H1 (cell line): ENCODE measurements around the gene CDK5RAP3. TPM values are rescaled to one million over a fixed set of nuclear protein-coding genes. Genes with fewer than 3 reads are reported as not detected.

Experiments used
- CTCF ChIA-PET: fragments of 300-600 bp; sonication (Branson Sonifier 250); formaldehyde crosslinking; loops from one replicate; lab custom pipeline; 2021; ENCODE audit not compliant: partially characterized antibody; lab: Charles Lee
- POLR2A ChIA-PET: fragments of 300-600 bp; sonication (Branson Sonifier 250); formaldehyde crosslinking; loops from one replicate; lab custom pipeline; 2021; ENCODE audit warnings: inconsistent platforms; ENCODE audit not compliant: partially characterized antibody; lab: Charles Lee
- DNase-seq, 2 experiments: peaks; one replicate each; pipeline versions ENCODE4 v3.0.0 to v3.0.0-alpha.2; 2010 to 2022; ENCODE audit warnings: low spot score in 2 of 2, low read depth in 1 of 2, mixed read lengths in 1 of 2
- FAIRE-seq: peaks from 2 replicates; lab custom pipeline; 2011; peaks lifted over from hg19 to GRCh38; lab: Jason Lieb, UNC
- H2AFZ ChIP-seq: 2 replicates; pipeline ENCODE4 v1.8.1; 2012; ENCODE audit warnings: low read length, inconsistent platforms
- H2AK5ac ChIP-seq: 2 replicates; pipeline ENCODE4 v1.6.1; 2013; ENCODE audit warnings: low read depth, low read length
- H2BK120ac ChIP-seq: replicated peaks from 2 replicates; pipeline ENCODE3; 2013; ENCODE audit warnings: low read depth, low read length, inconsistent platforms
- H2BK12ac ChIP-seq: 2 replicates; pipeline ENCODE4 v1.6.1; 2013; ENCODE audit warnings: low read depth, low read length
- H2BK15ac ChIP-seq: 2 replicates; pipeline ENCODE4 v1.6.1; 2013; ENCODE audit warnings: low read length
- H2BK20ac ChIP-seq: 2 replicates; pipeline ENCODE4 v1.6.1; 2013; ENCODE audit warnings: low read length
- H2BK5ac ChIP-seq: 2 replicates; pipeline ENCODE4 v1.6.1; 2013; ENCODE audit warnings: low read depth, low read length
- H3K14ac ChIP-seq: 2 replicates; pipeline ENCODE4 v1.6.1; 2013; ENCODE audit warnings: inconsistent platforms; ENCODE audit not compliant: insufficient read length
- H3K18ac ChIP-seq: 2 replicates; pipeline ENCODE4 v1.6.1; 2013; ENCODE audit warnings: low read length; ENCODE audit errors: extremely low read depth
- H3K23ac ChIP-seq: 2 replicates; pipeline ENCODE4 v1.6.1; 2013; ENCODE audit warnings: inconsistent platforms; ENCODE audit not compliant: insufficient read length
- H3K23me2 ChIP-seq: 2 replicates; pipeline ENCODE4 v1.6.1; 2013; ENCODE audit warnings: low read depth, low read length
- H3K27ac ChIP-seq: 2 replicates; pipeline ENCODE4 v1.6.1; 2011; ENCODE audit warnings: low read depth, low read length, inconsistent platforms
- H3K27me3 ChIP-seq, 4 experiments: replicated peaks in 1 of 4; 1 replicate in 1 of 4; 2 replicates in 3 of 4; pipeline versions ENCODE4 v1.6.1 to v1.8.1; 2011 to 2013; ENCODE audit warnings: low read length in 3 of 4, mild to moderate bottlenecking in 3 of 4, inconsistent platforms in 2 of 4, mixed read lengths in 2 of 4, moderate library complexity in 1 of 4; ENCODE audit not compliant: control insufficient read depth in 3 of 4, insufficient read depth in 3 of 4; ENCODE audit errors: extremely low read depth in 1 of 4
- H3K36me3 ChIP-seq, 4 experiments: 2 replicates each; pipeline versions ENCODE4 v1.6.1 to v1.8.1; 2011 to 2013; ENCODE audit warnings: mild to moderate bottlenecking in 4 of 4, low read length in 3 of 4, moderate library complexity in 2 of 4, control low read depth in 1 of 4, inconsistent platforms in 1 of 4; ENCODE audit not compliant: insufficient read depth in 4 of 4, control insufficient read depth in 2 of 4
- H3K4ac ChIP-seq: replicated peaks from 2 replicates; pipeline ENCODE3; 2013; ENCODE audit warnings: low read length, low read depth, mixed read lengths, inconsistent platforms; ENCODE audit not compliant: insufficient read length
- H3K4me1 ChIP-seq, 4 experiments: replicated peaks in 1 of 4; 1 replicate in 1 of 4; 2 replicates in 3 of 4; pipeline versions ENCODE4 v1.6.1 to v1.8.1; 2011 to 2013; ENCODE audit warnings: low read length in 3 of 4, inconsistent platforms in 2 of 4, mixed read lengths in 1 of 4; ENCODE audit not compliant: insufficient read depth in 4 of 4, control insufficient read depth in 3 of 4
- H3K4me2 ChIP-seq, 2 experiments: 2 replicates each; pipeline versions ENCODE4 v1.6.1 to v1.8.1; 2011 to 2013; ENCODE audit warnings: low read depth in 2 of 2, low read length in 2 of 2, control low read depth in 1 of 2, inconsistent platforms in 1 of 2, mild to moderate bottlenecking in 1 of 2; ENCODE audit not compliant: insufficient read depth in 1 of 2
- H3K4me3 ChIP-seq, 4 experiments: fragments of 200-600, 300-600 bp in 1 of 4; sonication (generic), shearing (Covaris generic), sonication (Bioruptor Twin) in 1 of 4; 2 replicates each; pipeline versions ENCODE4 v1.5.1 to v1.8.1; 2011 to 2016; ENCODE audit warnings: low read length in 4 of 4, low read depth in 3 of 4, control low read depth in 2 of 4, inconsistent platforms in 2 of 4, mild to moderate bottlenecking in 2 of 4, mixed read lengths in 1 of 4, moderate library complexity in 1 of 4; ENCODE audit not compliant: insufficient read depth in 2 of 4; ENCODE audit errors: extremely low read depth in 1 of 4
- H3K56ac ChIP-seq: replicated peaks from 2 replicates; pipeline ENCODE3; 2013; ENCODE audit warnings: low read depth, mild to moderate bottlenecking, mixed read lengths, low read length, inconsistent platforms; ENCODE audit not compliant: insufficient read length
- H3K79me1 ChIP-seq: 2 replicates; pipeline ENCODE4 v1.6.1; 2013; ENCODE audit warnings: low read depth, low read length, control low read depth
- H3K79me2 ChIP-seq, 2 experiments: 2 replicates each; pipeline versions ENCODE4 v1.6.1 to v1.8.1; 2012 to 2013; ENCODE audit warnings: low read length in 2 of 2, mild to moderate bottlenecking in 2 of 2, inconsistent platforms in 1 of 2; ENCODE audit not compliant: insufficient read depth in 2 of 2, control insufficient read depth in 1 of 2
- H3K9ac ChIP-seq, 4 experiments: replicated peaks in 1 of 4; 1 replicate in 1 of 4; 2 replicates in 3 of 4; pipeline versions ENCODE4 v1.6.1 to v1.8.1; 2011 to 2013; ENCODE audit warnings: low read depth in 3 of 4, low read length in 3 of 4, control low read depth in 2 of 4, mild to moderate bottlenecking in 2 of 4, moderate library complexity in 2 of 4, inconsistent platforms in 1 of 4; ENCODE audit errors: extremely low read depth in 1 of 4
- H3K9me3 ChIP-seq, 2 experiments: 2 replicates each; pipeline versions ENCODE4 v1.6.1 to v1.8.1; 2012 to 2013; ENCODE audit warnings: mild to moderate bottlenecking in 2 of 2, moderate library complexity in 2 of 2, control low read depth in 1 of 2, inconsistent platforms in 1 of 2, low read depth in 1 of 2, low read length in 1 of 2, mixed read lengths in 1 of 2; ENCODE audit not compliant: insufficient read depth in 2 of 2
- H4K20me1 ChIP-seq, 2 experiments: replicated peaks in 1 of 2; 2 replicates each; pipeline versions ENCODE3 to v1.8.1; 2011 to 2013; ENCODE audit warnings: inconsistent platforms in 2 of 2, low read length in 2 of 2, mild to moderate bottlenecking in 1 of 2; ENCODE audit not compliant: insufficient read depth in 2 of 2, control insufficient read depth in 1 of 2
- H4K5ac ChIP-seq: 2 replicates; pipeline ENCODE4 v1.6.1; 2013; ENCODE audit warnings: low read length, low read depth, mixed read lengths, inconsistent platforms; ENCODE audit not compliant: insufficient read length
- H4K8ac ChIP-seq: 2 replicates; pipeline ENCODE4 v1.8.0; 2013; ENCODE audit warnings: mild to moderate bottlenecking, moderate library complexity, low read length, inconsistent platforms; ENCODE audit not compliant: insufficient read depth; ENCODE audit errors: extremely low read depth
- H4K91ac ChIP-seq: replicated peaks from 2 replicates; pipeline ENCODE3; 2013; ENCODE audit warnings: low read length, mixed read lengths, inconsistent platforms; ENCODE audit not compliant: insufficient read length
- CHD2 ChIP-seq: IDR thresholded peaks from 2 replicates; pipeline ENCODE4 v1.6.1; 2012; ENCODE audit warnings: low read length, improper control_type of control experiment
- EP300 ChIP-seq, 2 experiments: IDR thresholded peaks; 1 replicate in 1 of 2; 2 replicates in 1 of 2; pipeline ENCODE4 v1.6.1; 2011 to 2012; ENCODE audit warnings: low read depth in 2 of 2, low read length in 2 of 2, mild to moderate bottlenecking in 2 of 2, borderline replicate concordance in 1 of 2, inconsistent platforms in 1 of 2, moderate library complexity in 1 of 2
- KDM4A ChIP-seq: IDR thresholded peaks from one replicate; pipeline ENCODE4 v1.7.1; 2012; ENCODE audit warnings: low read depth, mild to moderate bottlenecking, moderate library complexity, low read length, inconsistent platforms; ENCODE audit not compliant: severe bottlenecking
- KDM5A ChIP-seq: fragments of 200-600 bp; IDR thresholded peaks from 2 replicates; pipeline ENCODE4 v1.7.1; 2012; ENCODE audit warnings: mild to moderate bottlenecking, low read length, inconsistent platforms, mixed read lengths
- PHF8 ChIP-seq: fragments of 200-600 bp; sonication (generic); conservative IDR thresholded peaks from 2 replicates; pipeline ENCODE4 v1.7.1; 2012; ENCODE audit warnings: low read depth, mild to moderate bottlenecking, inconsistent platforms, low read length, moderate library complexity
- SP1 ChIP-seq: IDR thresholded peaks from 2 replicates; pipeline ENCODE4 v1.6.1; 2011; ENCODE audit warnings: low read depth, low read length
- TBP ChIP-seq: IDR thresholded peaks from 2 replicates; pipeline ENCODE4 v1.6.1; 2011; ENCODE audit warnings: low read depth, low read length, improper control_type of control experiment
- WGBS, 2 experiments: shearing (Covaris generic) in 1 of 2; methylation state at CpG; one replicate each; pipeline versions ENCODE4 v1.1.6 to v1.1.7; 2013 to 2015; ENCODE audit warnings: low lambda C conversion rate in 2 of 2, mixed read lengths in 2 of 2, inconsistent platforms in 1 of 2, low coverage in 1 of 2, missing lambda C conversion rate in 1 of 2; ENCODE audit not compliant: insufficient replicate concordance in 2 of 2, insufficient coverage in 1 of 2, insufficient read length in 1 of 2; ENCODE audit errors: extremely low coverage in 1 of 2, missing lambda C conversion rate in 1 of 2; 5-methylcytosine and 5-hydroxymethylcytosine counted together
- polyA plus RNA-seq, 7 experiments: library from polyadenylated mRNA; depleted of rRNA in 3 of 7; stranded (reverse) in 5 of 7; unstranded in 2 of 7; fragments of >200 nt in 5 of 7; fragments of 200-250 nt in 2 of 7; gene quantifications; 1 replicate in 5 of 7; 2 replicates in 1 of 7; 4 replicates in 1 of 7; pipeline versions ENCODE4 v1.2.1 to v1.2.3, GENCODE V29; 2011 to 2013; ENCODE audit warnings: missing spikeins in 2 of 7, mixed read lengths in 2 of 7
- total RNA-seq: library from RNA; stranded (reverse); fragmentation: NEBNext Ultra II Directional; extraction: Animal tissue kit (Norgen Biotek cat#: 25700); gene quantifications from 2 replicates; pipeline ENCODE4 v1.2.1, GENCODE V29; 2021
- TF ChIP-seq, protein P1 (sequence below): IDR thresholded peaks from 2 replicates; pipeline ENCODE4 v1.6.1; 2011; ENCODE audit warnings: low read length, improper control_type of control experiment

The CDK5RAP3 gene
- total and polyA plus RNA-seq, 2 of the 8 experiments (the other 6 are each of a cell fraction or from before 2014, with no cell fraction given) = 88.2 to 93.2 TPM

GRCh38 chr17:47941246-47942095 is 29.4 kb upstream of the CDK5RAP3 start, which contains the start of gene PNPO:
TSS of gene PNPO (plus strand) at chr17:47941571. CDS start at chr17:47941676, 105 bp downstream.
- Histone ChIP-seq H3K4me3 (peak within 1 kb of the TSS; percentile 17 to 58 (median 35); a peak in 7 of 8 replicates), H2AK5ac (no peak within 1 kb of the TSS; the same call in 1 of the 2 replicates), H3K18ac (no peak within 1 kb of the TSS), H3K27ac (no peak within 1 kb of the TSS), H3K79me1 (no peaks in the 10 kb centered on the region), H2AFZ (no peak within 1 kb of the TSS), H4K8ac (peak within 1 kb of the TSS; percentile 74; the same call in 1 of the 2 replicates), H3K4me2 (peak within 1 kb of the TSS; percentile 68 to 74), H3K9me3 (no peaks in the 10 kb centered on the region), H3K23me2 (peaks cover 3% of the 10 kb centered on the region; the same call in 1 of the 2 replicates), H3K9ac (no peak within 1 kb of the TSS), H3K23ac (no peak within 1 kb of the TSS), H3K14ac (no peak within 1 kb of the TSS), H3K4ac (no peak within 1 kb of the TSS), H2BK120ac (no peak within 1 kb of the TSS), H2BK15ac (no peak within 1 kb of the TSS), H3K79me2 (no peaks in the 10 kb centered on the region), H2BK12ac (0 out of 2 replicates have a peak within 1 kb of the TSS, but pooled peaks have one; percentile 17), H3K56ac (no peak within 1 kb of the TSS), H4K91ac (peak within 1 kb of the TSS; percentile 30), H2BK20ac (no peak within 1 kb of the TSS), H3K27me3 (peaks cover 0 to 12% (median 7%) of the 10 kb centered on the region in 4 experiments; a peak in 5 of 7 replicates), H4K5ac (no peak within 1 kb of the TSS), H2BK5ac (no peak within 1 kb of the TSS; the same call in 1 of the 2 replicates), H3K4me1 (peaks cover 0 to 1% (median 0%) of the 10 kb centered on the region in 4 experiments; a peak in 1 of 7 replicates), H4K20me1 (no peaks in the 10 kb centered on the region), H3K36me3 (no peaks in the 10 kb centered on the region; a peak in 1 of 8 replicates)
- FAIRE-seq (peak; percentile 36), DNase-seq (peak; percentile 56 to 77)
- WGBS, 2 experiments = 50% methylated on average over 44 of the region's 50 CpGs; no CpG with 5 or more reads in 1 of the 2 experiments
- CTCF ChIA-PET = interaction anchor here (0.6 to 28.0 kb wide), 9 partner anchors 14 to 164 kb away, joined by 3 to 1010 read pairs (median 7); partner anchors contain the start of genes CDK5RAP3, PRR15L, SCRN2 and SP6
- POLR2A ChIA-PET = interaction anchor here (0.7 to 2.7 kb wide), 10 partner anchors 9 to 166 kb away, joined by 3 to 8 read pairs (median 4); partner anchors contain the start of genes CDK5RAP3, SNX11 and SP2
- TF ChIP-seq EP300 (IDR thresholded peaks at IDR 0.05; ENCODE audit: borderline replicate concordance in 1 of 2, low read depth in 2 of 2, low read length in 2 of 2) = no peak
- TF ChIP-seq PHF8 = 0 out of 2 replicates have a peak, but pooled peaks have one; percentile 35
- no peak for TF ChIP-seq KDM5A
- TF ChIP-seq KDM4A = peak; percentile 83
- peak; percentile 82 for TF ChIP-seq CHD2
- TF ChIP-seq SP1 = peak; percentile 98
- TF ChIP-seq TBP = 0 out of 2 replicates have a peak, but pooled peaks have one; percentile 14
- TF ChIP-seq, protein P1, sequence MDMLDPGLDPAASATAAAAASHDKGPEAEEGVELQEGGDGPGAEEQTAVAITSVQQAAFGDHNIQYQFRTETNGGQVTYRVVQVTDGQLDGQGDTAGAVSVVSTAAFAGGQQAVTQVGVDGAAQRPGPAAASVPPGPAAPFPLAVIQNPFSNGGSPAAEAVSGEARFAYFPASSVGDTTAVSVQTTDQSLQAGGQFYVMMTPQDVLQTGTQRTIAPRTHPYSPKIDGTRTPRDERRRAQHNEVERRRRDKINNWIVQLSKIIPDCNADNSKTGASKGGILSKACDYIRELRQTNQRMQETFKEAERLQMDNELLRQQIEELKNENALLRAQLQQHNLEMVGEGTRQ = peak; percentile 63; the same call in 1 of the 2 replicates
